Stimulated activated CD8-positive, alpha-beta memory T cell treated with anti-CD3 and anti-CD28 coated beads, Interleukin-15, amount 100 ng/mL, for 48 hours (primary cell): ENCODE results near the gene RGL2.
"Not testable (repeated sequence)": the region's sequence is repeated elsewhere in the genome, so short reads cannot be mapped to it uniquely, and the experiment has no call there.

ENCODE experiments used
- DNase-seq, 2 donors: peaks; one replicate each; pipeline ENCODE4 v3.0.0-alpha.2; 2020; ENCODE audit warnings: low read depth in 2 of 2

Gene RGL2

GRCh38 chr6:33294086-33294823 is 4.5 kb downstream of the RGL2 start:
- no peak for DNase-seq

DNA sequence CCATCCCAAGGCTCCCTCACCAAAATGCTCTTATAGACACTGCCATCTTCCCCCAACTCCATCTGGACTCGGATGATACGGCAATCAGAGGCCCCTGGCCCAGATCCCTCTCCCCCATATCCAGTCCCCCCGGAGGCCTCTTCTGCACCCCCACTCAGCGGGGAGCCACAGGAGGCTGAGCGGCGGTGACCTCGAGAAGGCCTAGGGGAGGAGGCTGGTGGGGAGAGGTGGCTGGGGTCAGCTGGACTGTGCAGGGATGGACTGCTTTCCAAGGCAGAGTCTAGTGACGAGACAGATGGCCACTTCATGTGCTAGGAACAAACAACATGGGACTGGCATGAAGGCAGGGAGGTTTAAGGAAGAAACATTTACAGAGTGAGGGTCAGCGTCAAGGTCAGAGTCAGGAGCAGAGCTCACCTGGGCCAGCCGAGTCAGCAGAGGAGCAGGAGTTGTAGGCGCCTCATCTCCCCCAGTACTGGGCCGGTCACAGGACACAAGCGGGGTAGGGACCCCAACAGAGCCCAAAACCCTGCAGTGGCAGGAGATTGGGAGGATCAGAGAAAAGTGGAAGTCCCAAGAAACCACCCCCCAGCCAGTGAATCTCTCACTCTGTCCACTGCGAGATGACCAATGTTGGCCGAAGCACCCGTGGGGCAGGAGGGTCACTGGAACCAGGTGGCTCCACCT is 5.6 kb downstream of the RGL2 start:
- no peak for DNase-seq

DNA sequence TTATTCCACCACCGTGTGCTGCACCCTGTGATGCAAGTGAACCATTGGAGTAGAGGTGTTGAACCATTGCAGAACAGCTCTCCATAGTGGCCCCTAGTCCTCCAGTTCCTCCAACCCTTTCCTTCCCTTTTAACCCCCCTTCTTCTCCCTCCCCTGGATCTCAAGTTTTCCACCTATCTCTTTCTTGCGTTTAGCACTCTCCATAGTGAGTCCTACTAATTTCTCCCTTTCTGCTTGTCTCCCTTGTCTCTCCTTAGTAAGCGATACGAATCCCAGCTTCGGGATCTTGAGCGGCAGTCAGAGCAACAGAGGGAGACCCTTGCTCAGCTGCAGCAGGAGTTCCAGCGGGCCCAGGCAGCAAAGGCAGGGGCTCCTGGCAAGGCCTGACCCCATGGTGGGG is 8.3 kb downstream of the RGL2 start:
- no peak for DNase-seq

DNA sequence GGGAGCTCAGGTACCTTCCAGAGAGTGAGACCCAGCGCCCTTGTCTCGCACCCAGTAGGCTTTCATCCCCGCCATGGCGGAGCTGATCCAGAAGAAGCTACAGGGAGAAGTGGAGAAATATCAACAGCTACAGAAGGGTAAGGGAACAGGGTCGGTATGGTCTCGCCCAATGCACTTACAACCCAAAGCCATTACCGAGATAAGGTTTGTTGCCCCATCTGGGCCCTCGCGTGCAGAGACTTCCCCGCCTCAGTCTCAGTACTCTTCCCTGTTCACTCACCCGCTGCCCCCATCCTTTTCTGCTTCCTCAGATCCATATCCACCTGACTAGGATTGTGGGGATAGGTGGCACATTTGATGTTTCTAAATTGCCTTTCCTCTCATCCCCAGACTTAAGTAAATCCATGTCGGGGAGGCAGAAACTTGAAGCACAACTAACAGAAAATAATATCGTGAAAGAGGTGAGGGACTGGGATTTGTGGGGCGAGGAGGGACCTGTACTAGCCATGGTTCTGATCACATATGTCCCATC is 8.9 kb downstream of the RGL2 start:
- DNase-seq, result no peak

- DNase-seq, result peak; percentile 68 to 75
Observed at GRCh38 chr6:33288921-33289783, 9.6 kb downstream of the RGL2 start, which contains the start of the genes PFDN6 and WDR46. PFDN6 (plus strand) TSS chr6:33289601; CDS start chr6:33289857, 256 bp downstream. WDR46 (minus strand) TSS chr6:33289239; CDS start chr6:33289170, 69 bp downstream.

GRCh38 chr6:33288141-33288920 is 10.4 kb downstream of the RGL2 start:
- no peak for DNase-seq

- no peak for DNase-seq
Observed at GRCh38 chr6:33286946-33287914, 11.5 kb downstream of the RGL2 start.

DNA sequence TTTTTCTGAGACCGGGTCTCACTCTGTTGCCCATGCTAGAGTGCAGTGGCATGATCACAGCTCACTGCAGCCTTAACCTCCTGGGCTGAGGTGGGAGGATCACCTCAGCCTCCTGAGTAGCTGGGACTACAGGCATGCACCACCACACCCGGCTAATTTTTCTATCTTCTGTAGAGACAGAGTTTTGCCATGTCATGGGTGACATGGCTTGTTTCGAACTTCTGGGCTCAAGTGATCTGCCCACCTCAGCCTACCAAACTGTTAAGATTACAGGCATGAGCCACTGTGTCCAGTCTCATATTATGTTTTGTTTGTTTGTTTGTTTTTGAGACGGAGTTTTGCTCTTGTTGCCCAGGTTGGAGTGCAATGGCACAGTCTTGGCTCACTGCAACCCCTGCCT is 13.5 kb downstream of the RGL2 start:
- not testable (repeated sequence) for DNase-seq

DNA sequence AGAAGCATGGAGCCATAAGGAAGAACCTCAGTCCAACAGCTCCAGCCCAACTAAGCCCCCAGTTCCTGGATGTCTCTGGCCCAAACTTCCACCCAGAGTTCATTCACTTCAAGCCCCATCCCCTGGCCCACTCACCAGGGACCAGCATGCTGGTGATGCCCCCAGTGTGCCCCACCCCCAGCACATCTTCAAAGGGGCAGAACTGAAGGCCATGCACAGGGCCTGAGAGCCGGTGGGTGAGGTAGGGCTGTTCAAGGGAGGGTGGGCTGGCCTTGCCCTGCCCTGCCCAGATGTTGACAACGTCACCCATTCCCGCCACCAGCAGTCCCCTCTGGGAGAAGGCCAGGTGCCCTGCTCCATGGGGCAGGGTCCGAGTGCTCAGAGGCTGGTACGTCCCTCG is 18.2 kb downstream of the RGL2 start:
- no peak for DNase-seq

DNA sequence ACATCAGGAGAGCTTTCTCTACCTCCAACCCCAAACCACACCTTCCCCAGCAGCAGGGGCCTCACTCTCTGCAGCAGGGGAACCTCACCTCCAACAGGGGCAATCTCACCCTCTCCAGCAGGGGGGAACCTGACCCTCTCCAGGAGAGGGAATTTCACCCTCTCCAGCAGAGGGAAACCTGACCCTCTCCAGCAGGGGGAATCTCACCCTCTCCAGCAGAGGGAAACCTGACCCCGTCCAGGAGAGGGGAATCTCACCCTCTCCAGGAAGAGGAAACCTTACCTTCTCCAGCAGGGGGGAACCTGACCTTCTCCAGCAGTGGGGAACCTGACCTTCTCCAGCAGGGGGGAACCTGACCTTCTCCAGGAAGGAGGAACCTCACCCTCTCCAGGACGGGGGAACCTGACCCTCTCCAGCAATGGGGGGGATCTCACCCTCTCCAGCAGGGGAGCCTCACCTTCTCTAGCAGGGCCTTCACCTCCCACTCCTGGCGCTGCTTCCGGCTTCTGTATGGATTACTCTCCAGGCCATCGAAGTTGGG is 18.7 kb downstream of the RGL2 start:
- no peak for DNase-seq

- no peak for DNase-seq
Observed at GRCh38 chr6:33279257-33279695, 19.5 kb downstream of the RGL2 start.

DNA sequence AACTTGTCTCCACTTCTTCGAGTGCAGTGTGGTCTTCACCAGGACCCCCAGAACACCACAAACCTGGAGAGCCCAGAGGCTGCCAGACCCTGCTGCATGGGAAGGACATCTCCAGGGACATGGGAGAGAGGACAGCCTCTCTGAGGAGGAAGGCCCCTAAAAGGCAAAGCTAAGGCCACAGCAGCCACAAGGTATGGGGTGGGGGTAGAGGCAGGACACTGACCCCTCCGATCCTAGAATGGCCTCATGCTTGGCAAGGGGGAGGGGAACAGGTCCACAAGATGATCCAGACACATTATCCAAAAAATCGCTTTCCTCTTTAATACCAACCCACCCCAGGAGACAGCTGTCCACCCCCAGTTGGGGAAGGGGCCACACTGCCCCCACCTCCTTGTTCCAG is 19.9 kb downstream of the RGL2 start:
- DNase-seq, result no peak

GRCh38 chr6:33278392-33278741 is 20.4 kb downstream of the RGL2 start:
- DNase-seq, result no peak

DNA sequence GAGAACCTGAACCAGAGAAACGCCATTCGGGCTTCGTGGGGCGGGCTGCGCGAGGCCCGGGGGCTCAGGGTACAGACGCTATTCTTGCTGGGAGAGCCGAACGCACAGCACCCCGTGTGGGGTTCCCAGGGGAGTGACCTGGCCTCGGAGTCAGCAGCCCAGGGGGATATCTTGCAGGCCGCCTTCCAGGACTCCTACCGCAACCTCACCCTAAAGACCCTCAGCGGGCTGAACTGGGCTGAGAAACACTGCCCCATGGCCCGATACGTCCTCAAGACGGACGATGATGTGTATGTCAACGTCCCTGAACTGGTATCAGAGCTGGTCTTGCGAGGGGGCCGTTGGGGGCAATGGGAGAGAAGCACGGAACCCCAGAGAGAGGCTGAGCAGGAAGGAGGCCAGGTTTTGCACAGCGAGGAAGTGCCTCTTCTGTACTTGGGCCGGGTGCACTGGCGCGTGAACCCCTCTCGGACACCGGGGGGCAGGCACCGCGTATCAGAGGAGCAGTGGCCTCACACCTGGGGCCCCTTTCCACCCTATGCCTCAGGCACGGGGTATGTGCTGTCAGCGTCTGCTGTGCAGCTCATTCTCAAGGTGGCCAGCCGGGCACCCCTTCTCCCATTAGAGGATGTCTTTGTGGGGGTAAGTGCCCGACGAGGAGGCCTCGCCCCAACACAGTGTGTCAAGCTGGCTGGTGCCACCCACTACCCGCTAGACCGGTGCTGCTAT is 20.9 kb downstream of the RGL2 start:
- no peak for DNase-seq

GRCh38 chr6:33276864-33277662 is 21.7 kb downstream of the RGL2 start, which contains the start of gene B3GALT4:
B3GALT4 (plus strand) TSS chr6:33277123; CDS start chr6:33277420, 297 bp downstream.
- DNase-seq, result peak; percentile 80 to 81

DNA sequence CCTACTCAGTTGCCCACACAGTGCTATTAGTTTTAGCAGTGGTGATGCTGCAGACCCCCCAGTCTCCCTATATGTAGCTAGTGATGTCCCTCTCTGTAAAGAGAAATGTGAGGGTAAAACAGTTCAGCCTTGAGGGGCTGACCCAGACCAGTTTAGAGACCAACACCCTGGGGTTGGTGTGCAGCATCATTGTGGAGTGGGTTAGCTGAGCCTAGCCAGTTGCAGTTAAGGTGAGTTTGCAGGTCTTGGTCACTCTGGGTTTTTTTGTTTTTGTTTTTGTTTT is 22.2 kb downstream of the RGL2 start:
- no peak for DNase-seq

DNA sequence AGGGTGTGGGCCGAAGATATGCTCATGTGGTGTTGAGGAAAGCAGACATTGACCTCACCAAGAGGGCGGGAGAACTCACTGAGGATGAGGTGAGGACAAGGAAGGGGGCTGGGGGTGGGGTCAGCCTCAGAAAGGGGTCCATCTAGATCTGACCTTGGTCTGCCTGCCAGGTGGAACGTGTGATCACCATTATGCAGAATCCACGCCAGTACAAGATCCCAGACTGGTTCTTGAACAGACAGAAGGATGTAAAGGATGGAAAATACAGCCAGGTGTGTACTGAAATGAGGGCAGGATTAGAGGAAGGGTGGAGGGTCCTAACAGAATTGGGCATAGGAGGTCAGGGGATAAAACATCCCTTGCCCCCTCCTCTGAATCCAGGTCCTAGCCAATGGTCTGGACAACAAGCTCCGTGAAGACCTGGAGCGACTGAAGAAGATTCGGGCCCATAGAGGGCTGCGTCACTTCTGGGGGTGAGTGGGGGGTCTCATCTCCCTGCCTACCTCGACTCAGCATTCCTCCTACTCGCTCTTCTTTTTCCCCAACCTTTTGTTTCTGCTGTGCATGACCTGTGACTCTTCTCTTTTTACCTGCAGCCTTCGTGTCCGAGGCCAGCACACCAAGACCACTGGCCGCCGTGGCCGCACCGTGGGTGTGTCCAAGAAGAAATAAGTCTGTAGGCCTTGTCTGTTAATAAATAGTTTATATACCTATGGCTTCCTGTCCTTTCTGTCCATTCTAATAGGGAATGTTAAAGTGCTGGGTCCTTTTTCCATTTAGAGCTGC is 22.8 kb downstream of the RGL2 start:
- not testable (repeated sequence) for DNase-seq
